Smooth muscle cell (in vitro differentiated cells): ENCODE data around the gene XRCC1. TPM values are rescaled to one million over a fixed set of nuclear protein-coding genes. Genes with fewer than 3 reads are reported as not detected.

Experiments used
- DNase-seq: peaks from one replicate; lab custom pipeline; 2025; ENCODE audit not compliant: unreplicated experiment; lab: John Stamatoyannopoulos, UW
- H2AFZ ChIP-seq: fragments of 200-600 bp; sonication (generic); 2 replicates; pipeline ENCODE4 v1.6.0; 2016; ENCODE audit warnings: antibody characterized with exemption, low read depth, mild to moderate bottlenecking
- H3F3A ChIP-seq: fragments of 200-600 bp; sonication (generic); 2 replicates; pipeline ENCODE4 v1.6.0; 2017; ENCODE audit warnings: antibody characterized with exemption, low read depth
- H3K27ac ChIP-seq: fragments of 200-600 bp; sonication (generic); 2 replicates; pipeline ENCODE4 v1.5.1; 2016; ENCODE audit warnings: low read depth, mild to moderate bottlenecking
- H3K27me3 ChIP-seq: fragments of 200-600 bp; sonication (generic); 2 replicates; pipeline ENCODE4 v1.6.1; 2016; ENCODE audit warnings: low read depth, mild to moderate bottlenecking
- H3K36me3 ChIP-seq: fragments of 200-600 bp; sonication (generic); 2 replicates; pipeline ENCODE4 v1.5.1; 2016; ENCODE audit warnings: low read depth
- H3K4me1 ChIP-seq: fragments of 200-600 bp; sonication (generic); 2 replicates; pipeline ENCODE4 v1.5.1; 2016; ENCODE audit warnings: low read depth
- H3K4me2 ChIP-seq: fragments of 200-600 bp; sonication (generic); 2 replicates; pipeline ENCODE4 v1.6.0; 2016; ENCODE audit warnings: mild to moderate bottlenecking
- H3K4me3 ChIP-seq: fragments of 200-600 bp; sonication (generic); 2 replicates; pipeline ENCODE4 v1.5.1; 2016; ENCODE audit warnings: mild to moderate bottlenecking
- H3K79me2 ChIP-seq: fragments of 200-600 bp; sonication (generic); 2 replicates; pipeline ENCODE4 v1.6.0; 2016; ENCODE audit warnings: low read depth, mild to moderate bottlenecking
- H3K9ac ChIP-seq: fragments of 200-600 bp; sonication (generic); 2 replicates; pipeline ENCODE4 v1.6.0; 2016; ENCODE audit warnings: low read depth
- H3K9me3 ChIP-seq: fragments of 200-600 bp; sonication (generic); replicated peaks from 2 replicates; pipeline ENCODE4 v1.5.1; 2016; ENCODE audit warnings: low read depth
- H4K20me1 ChIP-seq: fragments of 200-600 bp; sonication (generic); 2 replicates; pipeline ENCODE4 v1.6.0; 2016; ENCODE audit warnings: low read depth
- CTCF ChIP-seq: fragments of 200-600 bp; sonication (generic); IDR thresholded peaks from 2 replicates; pipeline ENCODE4 v1.5.1; 2017; ENCODE audit warnings: borderline replicate concordance, mild to moderate bottlenecking, antibody characterized with exemption; ENCODE audit not compliant: insufficient read depth, poor library complexity, severe bottlenecking
- WGBS: methylation state at CpG from one replicate; pipeline ENCODE4 v1.1.7; 2016; ENCODE audit warnings: low lambda C conversion rate; 5-methylcytosine and 5-hydroxymethylcytosine counted together
- polyA plus RNA-seq: library from polyadenylated mRNA; unstranded; fragments of >200 nt; fragmentation: Nextera tagmentation; extraction: Ambion mirVana; gene quantifications from 2 replicates; pipeline ENCODE4 v1.2.1, GENCODE V29; 2016
- total RNA-seq: library from RNA; depleted of rRNA; stranded (reverse); fragments of >200 nt; gene quantifications from 2 replicates; pipeline ENCODE4 v1.2.3, GENCODE V29; 2014

The XRCC1 gene
- total and polyA plus RNA-seq, 2 experiments from 2014 or later: 24.9 to 35.1 TPM

- Histone ChIP-seq H3K36me3 (no peaks in the 10 kb centered on the region), H4K20me1 (no peaks in the 10 kb centered on the region), H3K27me3 (no peaks in the 10 kb centered on the region), H3K9me3 (no peaks in the 10 kb centered on the region), H3K79me2 (no peaks in the 10 kb centered on the region), H3K4me1 (no peaks in the 10 kb centered on the region), H3K27ac (no peak overlapping the region), H3K4me3 (no peak overlapping the region), H2AFZ (no peak overlapping the region), H3K9ac (no peak overlapping the region), H3F3A (no peaks in the 10 kb centered on the region), H3K4me2 (no peak overlapping the region)
- WGBS: 97% methylated on average over 15 of the region's 15 CpGs
- no peak for TF ChIP-seq CTCF
- DNase-seq: no peak
These were observed 20.9 kb downstream of the XRCC1 start for GRCh38 chr19:43554317-43554895.

DNA sequence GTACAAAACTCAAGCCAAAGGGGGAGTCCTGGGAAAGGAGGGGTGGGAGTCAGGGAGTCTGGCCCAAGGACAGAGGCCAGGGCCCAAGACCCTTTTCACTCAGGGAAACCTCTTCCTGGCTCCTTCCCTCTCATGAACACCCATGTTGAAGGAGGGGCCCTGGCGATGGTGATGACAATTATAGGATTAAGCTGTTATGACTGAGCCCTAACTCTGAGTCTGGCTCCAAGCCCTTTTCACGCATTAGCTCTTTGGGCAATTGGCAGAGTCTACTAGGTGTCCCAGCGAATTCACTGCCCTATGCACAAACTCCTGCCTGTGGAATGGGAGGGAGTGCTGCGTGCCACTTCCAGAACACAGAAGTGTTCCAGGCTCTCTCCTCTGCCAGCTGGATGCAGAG is 21.7 kb downstream of the XRCC1 start:
- Histone ChIP-seq H3K27ac (no peak overlapping the region), H3F3A (no peaks in the 10 kb centered on the region), H3K4me1 (no peaks in the 10 kb centered on the region), H3K4me2 (no peak overlapping the region), H3K79me2 (no peaks in the 10 kb centered on the region), H2AFZ (no peak overlapping the region), H3K4me3 (no peak overlapping the region), H3K36me3 (no peaks in the 10 kb centered on the region), H3K9ac (no peak overlapping the region), H3K9me3 (no peaks in the 10 kb centered on the region), H4K20me1 (no peaks in the 10 kb centered on the region), H3K27me3 (no peaks in the 10 kb centered on the region)
- no peak for DNase-seq
- 97% methylated on average over 4 of the region's 4 CpGs for WGBS
- no peak for TF ChIP-seq CTCF

- Histone ChIP-seq H3K9ac (no peak overlapping the region), H3F3A (no peaks in the 10 kb centered on the region), H4K20me1 (no peaks in the 10 kb centered on the region), H3K9me3 (no peaks in the 10 kb centered on the region), H3K36me3 (no peaks in the 10 kb centered on the region), H3K4me3 (no peak overlapping the region), H3K27me3 (no peaks in the 10 kb centered on the region), H3K27ac (no peak overlapping the region), H3K79me2 (no peaks in the 10 kb centered on the region), H3K4me2 (no peak overlapping the region), H2AFZ (no peak overlapping the region), H3K4me1 (no peaks in the 10 kb centered on the region)
- no peak for DNase-seq
- WGBS: 94% methylated on average over 2 of the region's 3 CpGs
- no peak for TF ChIP-seq CTCF
These were observed 22.7 kb downstream of the XRCC1 start for GRCh38 chr19:43552616-43553015.

DNA sequence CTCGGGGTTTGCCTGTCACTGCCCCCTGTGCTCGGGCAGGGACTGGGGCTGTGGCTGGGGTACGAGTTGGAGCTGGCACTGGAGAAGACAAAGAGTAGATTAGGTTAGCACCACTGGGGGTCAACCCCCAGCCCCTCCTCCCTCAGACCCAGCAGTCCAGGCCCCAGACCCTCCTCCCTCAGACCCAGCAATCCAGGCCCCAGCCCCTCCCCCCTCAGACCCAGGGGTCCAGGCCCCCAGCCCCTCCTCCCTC is 23.2 kb downstream of the XRCC1 start:
- H4K20me1 ChIP-seq: no peaks in the 10 kb centered on the region
- H3K4me3 ChIP-seq: no peak overlapping the region
- TF ChIP-seq CTCF: no peak
- H3F3A ChIP-seq: no peaks in the 10 kb centered on the region
- no peak overlapping the region for H3K4me2 ChIP-seq
- no peak overlapping the region for H3K9ac ChIP-seq
- no peaks in the 10 kb centered on the region for H3K4me1 ChIP-seq
- no peak for DNase-seq
- no peaks in the 10 kb centered on the region for H3K79me2 ChIP-seq
- 97% methylated on average over 3 of the region's 3 CpGs for WGBS
- H3K27me3 ChIP-seq: no peaks in the 10 kb centered on the region
- no peaks in the 10 kb centered on the region for H3K36me3 ChIP-seq
- H2AFZ ChIP-seq: no peak overlapping the region
- H3K9me3 ChIP-seq: no peaks in the 10 kb centered on the region
- no peak overlapping the region for H3K27ac ChIP-seq
